Testis (tissue), 2 donors: ENCODE data around the gene INO80C.

Experiments
- POLR2A ChIP-seq: fragments of 450-650 bp; IDR thresholded peaks from one replicate; pipeline ENCODE4 v1.6.1; 2017; ENCODE audit warnings: antibody characterized with exemption, mild to moderate bottlenecking, moderate library complexity
- TF ChIP-seq, protein P1 (sequence below), 3 experiments: fragments of 450-650 bp in 2 of 3; fragments of 200-600 bp in 1 of 3; sonication (generic) in 1 of 3; IDR thresholded peaks; one replicate each; pipeline ENCODE4 v1.5.1; 2016 to 2019; ENCODE audit warnings: antibody characterized with exemption in 3 of 3, mild to moderate bottlenecking in 2 of 3, moderate library complexity in 1 of 3

DNA sequence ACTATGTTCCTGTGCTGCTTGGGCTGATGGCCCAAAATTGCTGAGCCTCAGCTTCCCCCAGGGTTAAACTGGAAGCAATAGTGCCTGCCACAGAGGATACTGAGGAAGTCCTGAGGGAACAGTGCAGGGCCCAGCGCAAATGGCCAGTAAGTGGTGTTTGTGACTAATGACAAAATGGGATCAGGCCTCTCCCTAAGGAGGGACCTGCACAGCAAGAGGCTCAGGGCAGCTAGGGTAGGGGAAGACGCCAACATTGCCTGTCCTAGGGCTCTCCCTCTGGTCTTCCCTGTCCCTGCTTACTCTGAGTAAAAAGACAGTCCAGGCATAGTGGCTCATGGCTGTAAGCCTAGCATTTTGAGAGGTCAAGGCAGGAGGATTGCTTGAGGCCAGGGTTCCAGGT, 37.8 kb downstream of the INO80C start:
- TF ChIP-seq, protein P1, sequence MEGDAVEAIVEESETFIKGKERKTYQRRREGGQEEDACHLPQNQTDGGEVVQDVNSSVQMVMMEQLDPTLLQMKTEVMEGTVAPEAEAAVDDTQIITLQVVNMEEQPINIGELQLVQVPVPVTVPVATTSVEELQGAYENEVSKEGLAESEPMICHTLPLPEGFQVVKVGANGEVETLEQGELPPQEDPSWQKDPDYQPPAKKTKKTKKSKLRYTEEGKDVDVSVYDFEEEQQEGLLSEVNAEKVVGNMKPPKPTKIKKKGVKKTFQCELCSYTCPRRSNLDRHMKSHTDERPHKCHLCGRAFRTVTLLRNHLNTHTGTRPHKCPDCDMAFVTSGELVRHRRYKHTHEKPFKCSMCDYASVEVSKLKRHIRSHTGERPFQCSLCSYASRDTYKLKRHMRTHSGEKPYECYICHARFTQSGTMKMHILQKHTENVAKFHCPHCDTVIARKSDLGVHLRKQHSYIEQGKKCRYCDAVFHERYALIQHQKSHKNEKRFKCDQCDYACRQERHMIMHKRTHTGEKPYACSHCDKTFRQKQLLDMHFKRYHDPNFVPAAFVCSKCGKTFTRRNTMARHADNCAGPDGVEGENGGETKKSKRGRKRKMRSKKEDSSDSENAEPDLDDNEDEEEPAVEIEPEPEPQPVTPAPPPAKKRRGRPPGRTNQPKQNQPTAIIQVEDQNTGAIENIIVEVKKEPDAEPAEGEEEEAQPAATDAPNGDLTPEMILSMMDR (IDR thresholded peaks at IDR 0.05): no peak
- no peak for TF ChIP-seq POLR2A
